SU-DHL-6 (cell line): ENCODE data around the gene RHBDD3.

Source experiments
- H2AFZ ChIP-seq: fragments of 200-600 bp; sonication (generic); 2 replicates; pipeline ENCODE4 v1.6.1; 2014; ENCODE audit warnings: low read depth, mild to moderate bottlenecking, moderate library complexity, mixed read lengths, antibody characterized with exemption, low read length; ENCODE audit not compliant: severe bottlenecking
- H3F3A ChIP-seq: fragments of 200-600 bp; shearing (Covaris generic); 2 replicates; pipeline ENCODE4 v1.6.0; 2016; ENCODE audit warnings: antibody characterized with exemption, mild to moderate bottlenecking; ENCODE audit not compliant: insufficient read depth
- H3K27ac ChIP-seq: fragments of 200-600 bp; sonication (generic); 2 replicates; pipeline ENCODE4 v1.5.1; 2016; ENCODE audit warnings: low read depth, mild to moderate bottlenecking, low read length, moderate library complexity, mixed read lengths
- H3K27me3 ChIP-seq: fragments of 200-600 bp; sonication (generic), shearing (Covaris generic); 2 replicates; pipeline ENCODE4 v1.6.0; 2014; ENCODE audit warnings: mild to moderate bottlenecking, low read length
- H3K36me3 ChIP-seq: fragments of 200-600 bp; sonication (generic); 2 replicates; pipeline ENCODE4 v1.6.1; 2014; ENCODE audit warnings: mild to moderate bottlenecking, low read length, mixed read lengths
- H3K4me2 ChIP-seq: fragments of 300-600, 200-600 bp; shearing (Covaris generic), sonication (generic); 2 replicates; pipeline ENCODE4 v1.6.0; 2014; ENCODE audit warnings: low read length, low read depth, mild to moderate bottlenecking; ENCODE audit not compliant: poor library complexity, severe bottlenecking
- H3K4me3 ChIP-seq: fragments of 200-600 bp; sonication (generic); 2 replicates; pipeline ENCODE4 v1.5.1; 2014; ENCODE audit warnings: antibody characterized with exemption, low read length, mild to moderate bottlenecking, mixed read lengths; ENCODE audit not compliant: insufficient read depth, poor library complexity, severe bottlenecking
- H3K79me2 ChIP-seq: fragments of 200-600 bp; sonication (generic); 2 replicates; pipeline ENCODE4 v1.6.1; 2014; ENCODE audit warnings: mild to moderate bottlenecking, low read length, moderate library complexity; ENCODE audit not compliant: insufficient read depth
- H3K9ac ChIP-seq: fragments of 200-600 bp; sonication (generic); 2 replicates; pipeline ENCODE4 v1.7.0; 2014; ENCODE audit warnings: mild to moderate bottlenecking, low read length
- H3K9me2 ChIP-seq: fragments of 200-600 bp; sonication (generic); replicated peaks from 2 replicates; pipeline ENCODE4 v1.6.1; 2014; ENCODE audit warnings: low read length; ENCODE audit not compliant: insufficient read depth
- H3K9me3 ChIP-seq: fragments of 200-600 bp; sonication (generic); 2 replicates; pipeline ENCODE4 v1.6.1; 2014; ENCODE audit warnings: low read length, mixed read lengths; ENCODE audit not compliant: insufficient read depth
- H4K20me1 ChIP-seq: fragments of 200-600 bp; sonication (generic); 2 replicates; pipeline ENCODE4 v1.6.1; 2014; ENCODE audit warnings: low read depth, mild to moderate bottlenecking, antibody characterized with exemption, low read length, moderate library complexity, mixed read lengths
- EZH2phosphoT487 ChIP-seq: fragments of 200-600 bp; sonication (generic), shearing (Covaris generic); conservative IDR thresholded peaks from 2 replicates; pipeline ENCODE4 v1.6.1; 2018; ENCODE audit warnings: mild to moderate bottlenecking, antibody characterized with exemption, low read length, moderate library complexity, mixed read lengths
- TF ChIP-seq, protein P1 (sequence below): fragments of 200-600 bp; sonication (generic); IDR thresholded peaks from one replicate; pipeline ENCODE4 v1.5.1; 2017; ENCODE audit warnings: antibody characterized with exemption, mild to moderate bottlenecking, low read length, moderate library complexity; ENCODE audit not compliant: insufficient read depth, poor library complexity, severe bottlenecking

The RHBDD3 gene

DNA sequence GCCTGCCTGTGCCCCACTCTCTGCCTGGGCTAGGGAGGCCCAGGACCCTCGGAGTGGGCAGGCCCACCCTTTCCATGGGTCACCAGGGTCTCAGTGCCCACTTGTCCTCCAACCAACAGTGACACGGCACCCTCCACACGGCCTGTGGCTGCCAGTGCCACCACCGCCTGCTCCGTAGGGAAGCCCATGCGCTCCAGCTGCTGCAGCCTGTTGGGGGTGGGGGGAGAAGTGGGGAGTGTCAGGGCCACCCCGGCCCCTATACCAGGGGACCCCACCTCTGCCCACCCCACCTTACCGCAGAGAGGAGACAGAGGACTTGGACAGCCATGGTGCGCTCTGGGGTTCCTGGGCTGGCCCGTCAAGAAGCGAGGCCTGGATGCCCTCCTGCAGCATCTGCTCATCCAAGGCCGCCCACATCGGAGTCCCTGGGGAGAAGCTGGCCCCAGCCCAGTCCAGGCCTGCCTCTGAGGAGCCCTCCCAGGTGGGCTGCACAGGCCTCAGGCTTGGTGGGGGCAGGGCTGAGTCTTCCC lies 7.7 kb downstream of the RHBDD3 start:
- Histone ChIP-seq H3K27me3 (no peaks in the 10 kb centered on the region), H3K27ac (no peak overlapping the region), H3K9me3 (no peaks in the 10 kb centered on the region), H4K20me1 (no peaks in the 10 kb centered on the region), H3K9ac (no peak overlapping the region), H3K4me3 (no peak overlapping the region), H3K79me2 (no peaks in the 10 kb centered on the region), H3F3A (no peaks in the 10 kb centered on the region), H3K9me2 (no peaks in the 10 kb centered on the region), H2AFZ (no peak overlapping the region), H3K36me3 (no peaks in the 10 kb centered on the region), H3K4me2 (no peak overlapping the region)
- TF ChIP-seq, protein P1, sequence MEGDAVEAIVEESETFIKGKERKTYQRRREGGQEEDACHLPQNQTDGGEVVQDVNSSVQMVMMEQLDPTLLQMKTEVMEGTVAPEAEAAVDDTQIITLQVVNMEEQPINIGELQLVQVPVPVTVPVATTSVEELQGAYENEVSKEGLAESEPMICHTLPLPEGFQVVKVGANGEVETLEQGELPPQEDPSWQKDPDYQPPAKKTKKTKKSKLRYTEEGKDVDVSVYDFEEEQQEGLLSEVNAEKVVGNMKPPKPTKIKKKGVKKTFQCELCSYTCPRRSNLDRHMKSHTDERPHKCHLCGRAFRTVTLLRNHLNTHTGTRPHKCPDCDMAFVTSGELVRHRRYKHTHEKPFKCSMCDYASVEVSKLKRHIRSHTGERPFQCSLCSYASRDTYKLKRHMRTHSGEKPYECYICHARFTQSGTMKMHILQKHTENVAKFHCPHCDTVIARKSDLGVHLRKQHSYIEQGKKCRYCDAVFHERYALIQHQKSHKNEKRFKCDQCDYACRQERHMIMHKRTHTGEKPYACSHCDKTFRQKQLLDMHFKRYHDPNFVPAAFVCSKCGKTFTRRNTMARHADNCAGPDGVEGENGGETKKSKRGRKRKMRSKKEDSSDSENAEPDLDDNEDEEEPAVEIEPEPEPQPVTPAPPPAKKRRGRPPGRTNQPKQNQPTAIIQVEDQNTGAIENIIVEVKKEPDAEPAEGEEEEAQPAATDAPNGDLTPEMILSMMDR, result no peak
- no peak for TF ChIP-seq EZH2phosphoT487

DNA sequence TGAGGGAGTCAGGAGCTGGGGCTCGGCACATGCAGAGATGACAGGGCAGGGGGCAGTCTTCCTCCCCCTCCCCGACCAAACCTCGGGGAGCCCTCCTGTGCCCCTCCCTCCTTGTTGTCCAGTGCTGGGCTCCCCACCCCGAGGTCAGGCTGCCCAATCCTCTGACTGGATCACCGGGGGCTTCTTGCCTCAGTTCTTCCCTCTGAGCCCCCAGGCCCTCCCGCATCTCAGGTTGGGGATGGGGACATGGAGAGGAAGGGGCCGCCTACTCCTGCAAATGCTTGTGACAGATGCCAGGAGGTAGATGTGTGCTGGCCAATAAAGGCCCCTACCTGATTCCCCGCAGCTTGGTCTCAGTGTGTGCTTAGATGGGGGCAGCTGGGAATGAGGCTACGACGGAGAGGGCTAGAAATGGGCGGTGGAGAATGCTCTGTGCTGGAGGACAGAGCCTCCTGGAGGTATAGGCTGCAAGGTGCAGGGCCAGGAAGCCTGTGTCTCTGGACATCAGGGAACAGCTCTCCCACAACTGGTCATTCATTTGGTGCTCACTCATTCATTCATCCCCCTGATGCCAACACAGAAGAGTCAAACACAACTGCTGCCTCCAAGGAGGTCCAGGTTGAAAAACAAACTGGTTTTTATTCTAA lies 8.4 kb downstream of the RHBDD3 start:
- no peaks in the 10 kb centered on the region for H3K9me3 ChIP-seq
- TF ChIP-seq, protein P1, result no peak
- no peak for TF ChIP-seq EZH2phosphoT487
- no peak overlapping the region for H2AFZ ChIP-seq
- no peak overlapping the region for H3K27ac ChIP-seq
- H3K36me3 ChIP-seq, result no peaks in the 10 kb centered on the region
- H3F3A ChIP-seq, result no peaks in the 10 kb centered on the region
- no peaks in the 10 kb centered on the region for H3K79me2 ChIP-seq
- no peak overlapping the region for H3K4me3 ChIP-seq
- H4K20me1 ChIP-seq, result no peaks in the 10 kb centered on the region
- no peak overlapping the region for H3K4me2 ChIP-seq
- H3K9me2 ChIP-seq, result no peaks in the 10 kb centered on the region
- H3K9ac ChIP-seq, result no peak overlapping the region
- H3K27me3 ChIP-seq, result no peaks in the 10 kb centered on the region

DNA sequence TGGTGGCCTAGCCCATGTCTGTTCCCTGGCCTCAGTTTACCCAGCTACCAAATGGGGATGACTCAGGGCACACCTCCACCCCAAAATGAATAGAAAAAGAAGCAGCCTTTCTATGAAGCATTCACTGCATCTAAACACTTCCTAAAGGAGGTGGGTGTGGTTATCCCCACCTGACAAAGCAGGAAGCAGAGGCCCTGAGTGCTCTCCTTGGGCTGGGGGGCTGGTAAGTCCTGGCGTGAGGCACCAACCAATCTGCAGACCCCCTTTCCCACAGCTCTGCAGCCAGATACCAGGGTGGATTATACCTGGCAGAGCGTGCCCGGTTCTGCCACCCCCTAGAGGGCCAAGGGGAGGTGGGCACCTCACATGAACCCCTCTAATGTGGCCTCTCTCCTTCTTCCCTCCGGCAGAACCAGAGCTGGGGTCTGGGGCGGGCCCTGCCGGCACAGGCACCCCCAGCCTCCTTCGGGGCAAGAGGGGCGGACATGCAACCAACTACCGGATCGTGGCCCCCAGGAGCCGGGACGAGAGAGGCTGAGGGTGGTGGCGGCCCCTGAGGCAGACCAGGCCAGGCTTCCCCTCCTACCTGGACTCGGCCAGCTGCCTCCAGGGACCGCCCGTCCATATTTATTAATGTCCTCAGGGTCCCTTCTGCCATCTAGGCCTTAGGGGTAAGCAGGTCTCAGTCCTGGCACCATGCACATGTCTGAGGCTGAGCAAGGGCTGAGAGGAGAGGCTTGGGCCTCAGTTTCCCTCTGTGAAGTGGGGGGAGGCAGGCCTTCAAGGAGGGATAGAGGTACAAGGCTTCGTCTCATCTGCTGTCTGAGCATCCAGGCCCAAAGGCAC lies 9.2 kb downstream of the RHBDD3 start:
- H2AFZ ChIP-seq, result no peak overlapping the region
- no peak overlapping the region for H3K4me2 ChIP-seq
- no peaks in the 10 kb centered on the region for H3F3A ChIP-seq
- H3K9me2 ChIP-seq, result no peaks in the 10 kb centered on the region
- no peaks in the 10 kb centered on the region for H3K79me2 ChIP-seq
- no peaks in the 10 kb centered on the region for H3K9me3 ChIP-seq
- no peak overlapping the region for H3K4me3 ChIP-seq
- no peak overlapping the region for H3K9ac ChIP-seq
- H4K20me1 ChIP-seq, result no peaks in the 10 kb centered on the region
- H3K27ac ChIP-seq, result no peak overlapping the region
- no peaks in the 10 kb centered on the region for H3K27me3 ChIP-seq
- H3K36me3 ChIP-seq, result no peaks in the 10 kb centered on the region
- no peak for TF ChIP-seq EZH2phosphoT487
- TF ChIP-seq, protein P1, result no peak
